ENCODE measurements around the gene CLEC11A.

CLEC11A gene

GRCh38 chr19:50686310-50687032 lies 36.7 kb upstream of the CLEC11A start:
- POLR2A ChIA-PET = no interaction called here
- no peak for TF ChIP-seq L3MBTL2 (conservative IDR thresholded peaks at IDR 0.05)
- no peak for TF ChIP-seq ZNF384 (IDR thresholded peaks at IDR 0.05)
- TF ChIP-seq ARNT (IDR thresholded peaks at IDR 0.05) = no peak
- no peak for TF ChIP-seq SP1 (IDR thresholded peaks at IDR 0.05)
- TF ChIP-seq HDGF (IDR thresholded peaks at IDR 0.05; ENCODE audit: borderline replicate concordance) = no peak
- CTCF ChIA-PET = no interaction called here
- DNase-seq (ENCODE audit: extremely low spot score) = no peak

DNA sequence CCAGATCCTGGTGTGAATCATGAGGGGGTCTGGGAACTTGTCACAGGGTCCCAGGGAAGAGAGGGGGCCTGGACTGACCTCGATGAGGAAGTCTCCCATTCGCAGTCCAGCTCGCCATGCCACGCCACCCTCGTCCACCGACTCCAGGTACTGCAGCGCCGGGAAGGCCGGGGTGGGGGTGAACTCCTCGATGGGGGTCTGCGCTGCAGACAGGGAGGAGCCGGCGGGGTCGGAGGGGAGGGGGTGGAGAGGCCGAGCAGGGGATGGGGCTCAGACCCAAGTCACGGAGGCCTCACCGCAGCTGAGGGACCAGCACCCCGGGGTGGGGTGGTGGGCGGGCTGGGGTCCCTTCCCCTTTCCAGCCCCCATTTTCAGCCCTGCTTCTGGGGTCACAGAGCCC lies 34.4 kb upstream of the CLEC11A start:
- ChIA-PET CTCF (no interaction called here), POLR2A (no interaction called here)
- TF ChIP-seq ZNF384 (IDR thresholded peaks at IDR 0.05) (no peak), L3MBTL2 (conservative IDR thresholded peaks at IDR 0.05) (no peak), SUZ12 (IDR thresholded peaks at IDR 0.05) (no peak), LEF1 (IDR thresholded peaks at IDR 0.05; ENCODE audit: borderline replicate concordance) (no peak), BHLHE40 (IDR thresholded peaks at IDR 0.05; ENCODE audit: borderline replicate concordance) (no peak), HDGF (IDR thresholded peaks at IDR 0.05; ENCODE audit: borderline replicate concordance) (no peak), CTBP1 (IDR thresholded peaks at IDR 0.05; ENCODE audit: borderline replicate concordance) (no peak), ARNT (IDR thresholded peaks at IDR 0.05) (no peak), FOXM1 (IDR thresholded peaks at IDR 0.05; ENCODE audit: borderline replicate concordance) (no peak), TARDBP (IDR thresholded peaks at IDR 0.05) (no peak), SP1 (IDR thresholded peaks at IDR 0.05) (no peak)
- TF ChIP-seq, protein P1, sequence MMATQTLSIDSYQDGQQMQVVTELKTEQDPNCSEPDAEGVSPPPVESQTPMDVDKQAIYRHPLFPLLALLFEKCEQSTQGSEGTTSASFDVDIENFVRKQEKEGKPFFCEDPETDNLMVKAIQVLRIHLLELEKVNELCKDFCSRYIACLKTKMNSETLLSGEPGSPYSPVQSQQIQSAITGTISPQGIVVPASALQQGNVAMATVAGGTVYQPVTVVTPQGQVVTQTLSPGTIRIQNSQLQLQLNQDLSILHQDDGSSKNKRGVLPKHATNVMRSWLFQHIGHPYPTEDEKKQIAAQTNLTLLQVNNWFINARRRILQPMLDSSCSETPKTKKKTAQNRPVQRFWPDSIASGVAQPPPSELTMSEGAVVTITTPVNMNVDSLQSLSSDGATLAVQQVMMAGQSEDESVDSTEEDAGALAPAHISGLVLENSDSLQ (IDR thresholded peaks at IDR 0.05) = no peak
- no peak for DNase-seq (ENCODE audit: extremely low spot score)

- POLR2A ChIA-PET = no interaction called here
- no peak for DNase-seq (ENCODE audit: extremely low spot score)
- no peak for TF ChIP-seq TARDBP (IDR thresholded peaks at IDR 0.05)
- TF ChIP-seq FOXM1 (IDR thresholded peaks at IDR 0.05; ENCODE audit: borderline replicate concordance) = no peak
- CTCF ChIA-PET = no interaction called here
Observed at GRCh38 chr19:50690439-50690838, 32.7 kb upstream of the CLEC11A start.

DNA sequence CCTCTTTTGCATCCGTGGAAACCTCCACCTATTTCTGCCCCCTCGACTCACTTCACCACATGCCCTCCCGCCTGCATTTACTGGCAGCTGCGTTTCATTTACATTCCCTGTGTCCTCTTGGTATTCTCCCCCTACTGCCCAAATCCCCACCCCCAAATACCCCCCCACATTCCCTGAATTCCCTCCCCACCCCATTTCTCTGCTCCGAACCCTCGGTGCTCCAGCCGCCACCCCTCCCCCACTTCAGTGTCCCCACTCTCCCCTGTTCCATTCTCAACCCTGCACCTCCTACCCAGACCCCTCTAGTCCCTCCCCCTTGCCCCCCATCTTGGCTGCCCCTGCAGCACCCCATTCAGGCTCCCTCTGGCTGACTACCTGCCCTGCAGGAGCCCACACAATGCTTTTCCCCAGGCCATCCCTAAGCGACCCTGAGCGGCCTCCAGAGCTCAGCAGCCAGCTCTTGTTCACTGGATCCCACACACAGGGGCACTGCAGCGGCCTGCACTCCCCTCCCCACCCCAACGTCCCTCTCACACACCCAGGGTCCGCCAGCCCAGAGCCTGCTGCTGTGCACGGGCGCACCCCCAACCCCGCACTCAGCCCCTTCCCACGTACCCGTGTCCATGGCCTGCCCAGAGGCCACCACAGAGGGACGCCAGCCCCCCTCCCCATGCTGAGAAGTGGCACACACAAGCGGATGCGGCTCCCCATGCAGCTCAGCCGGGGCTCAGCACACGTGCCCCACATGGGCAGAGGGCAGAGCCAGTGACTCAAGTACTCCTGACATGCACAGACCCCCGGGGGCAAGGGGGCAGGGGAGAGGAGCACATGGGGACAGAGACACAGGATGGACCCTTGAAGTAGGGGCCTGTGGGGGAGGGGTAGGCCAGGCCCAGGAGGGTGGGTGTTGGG lies 29.8 kb upstream of the CLEC11A start:
- TF ChIP-seq FOXM1 (IDR thresholded peaks at IDR 0.05; ENCODE audit: borderline replicate concordance) (no peak), BHLHE40 (IDR thresholded peaks at IDR 0.05; ENCODE audit: borderline replicate concordance) (no peak), FOXA1 (IDR thresholded peaks at IDR 0.05) (no peak), ZNF384 (IDR thresholded peaks at IDR 0.05) (no peak), SP1 (IDR thresholded peaks at IDR 0.05) (no peak), SUZ12 (IDR thresholded peaks at IDR 0.05) (no peak), NFRKB (IDR thresholded peaks at IDR 0.05) (no peak), FOXK2 (IDR thresholded peaks at IDR 0.05) (no peak), HDGF (IDR thresholded peaks at IDR 0.05; ENCODE audit: borderline replicate concordance) (no peak), ELF4 (IDR thresholded peaks at IDR 0.05) (no peak), TARDBP (IDR thresholded peaks at IDR 0.05) (no peak)
- TF ChIP-seq, protein P1 (IDR thresholded peaks at IDR 0.05) = no peak
- CTCF ChIA-PET = no interaction called here
- no peak for DNase-seq (ENCODE audit: extremely low spot score)
- POLR2A ChIA-PET = no interaction called here

GRCh38 chr19:50694815-50695145 lies 28.4 kb upstream of the CLEC11A start:
- ChIA-PET POLR2A (no interaction called here), CTCF (no interaction called here)
- TF ChIP-seq ELF4 (IDR thresholded peaks at IDR 0.05) (no peak), ARNT (IDR thresholded peaks at IDR 0.05) (no peak), BHLHE40 (IDR thresholded peaks at IDR 0.05; ENCODE audit: borderline replicate concordance) (no peak), TARDBP (IDR thresholded peaks at IDR 0.05) (no peak), NFRKB (IDR thresholded peaks at IDR 0.05) (no peak), HDGF (IDR thresholded peaks at IDR 0.05; ENCODE audit: borderline replicate concordance) (no peak)
- DNase-seq (ENCODE audit: extremely low spot score) = no peak

DNA sequence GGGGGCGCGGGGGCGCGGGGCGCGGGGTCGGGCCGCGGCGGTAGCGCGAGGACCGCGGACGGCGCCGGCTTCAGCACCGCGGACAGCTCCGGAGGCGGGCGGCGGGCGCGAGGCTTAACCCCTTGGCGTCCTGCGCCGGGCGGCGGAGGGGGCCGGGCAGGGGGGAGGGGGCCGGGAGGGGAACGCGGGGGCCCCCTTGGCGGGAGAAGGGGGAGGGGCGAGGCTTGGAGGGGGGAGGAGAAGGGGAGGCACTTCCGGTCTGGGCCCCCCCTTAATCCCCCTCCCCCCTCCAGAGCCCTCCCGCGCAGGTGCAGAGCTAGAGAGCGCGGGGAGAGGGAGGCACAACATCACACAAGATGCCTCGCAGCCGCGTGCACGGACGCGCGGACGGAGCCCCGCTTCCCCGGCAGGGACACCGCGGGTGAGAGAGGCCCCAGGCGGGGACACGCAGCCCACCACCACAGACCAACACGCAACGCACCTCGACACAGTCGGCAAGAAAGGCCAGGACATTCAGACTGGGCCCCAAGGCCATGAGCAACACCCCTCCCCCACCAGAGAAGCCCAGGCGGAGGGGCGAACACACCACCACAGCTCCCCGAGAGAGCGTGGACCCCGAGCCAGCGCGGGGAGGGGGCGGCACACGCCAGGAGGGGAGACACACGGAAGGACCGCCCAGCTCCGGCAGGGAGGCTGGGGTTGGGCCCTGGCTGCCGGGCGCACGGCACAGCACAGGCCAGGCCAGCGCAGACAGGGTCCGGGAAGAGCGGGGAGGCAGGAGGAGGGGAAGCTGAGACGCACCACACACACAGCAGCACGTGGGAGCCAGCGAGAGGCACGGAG lies 27.7 kb upstream of the CLEC11A start:
- no peak for TF ChIP-seq CTBP1 (IDR thresholded peaks at IDR 0.05; ENCODE audit: borderline replicate concordance)
- TF ChIP-seq LEF1 (IDR thresholded peaks at IDR 0.05; ENCODE audit: borderline replicate concordance) = no peak
- no peak for TF ChIP-seq FOXK2 (IDR thresholded peaks at IDR 0.05)
- no peak for TF ChIP-seq ZNF384 (IDR thresholded peaks at IDR 0.05)
- no peak for TF ChIP-seq ELF4 (IDR thresholded peaks at IDR 0.05)
- no peak for TF ChIP-seq TARDBP (IDR thresholded peaks at IDR 0.05)
- TF ChIP-seq SP1 (IDR thresholded peaks at IDR 0.05) = no peak
- no peak for TF ChIP-seq BHLHE40 (IDR thresholded peaks at IDR 0.05; ENCODE audit: borderline replicate concordance)
- no peak for TF ChIP-seq FOXA1 (IDR thresholded peaks at IDR 0.05)
- no peak for TF ChIP-seq FOXM1 (IDR thresholded peaks at IDR 0.05; ENCODE audit: borderline replicate concordance)
- no peak for TF ChIP-seq NFRKB (IDR thresholded peaks at IDR 0.05)
- TF ChIP-seq, protein P1 (IDR thresholded peaks at IDR 0.05) = no peak
- TF ChIP-seq HDGF (IDR thresholded peaks at IDR 0.05; ENCODE audit: borderline replicate concordance) = no peak
- no peak for TF ChIP-seq ARNT (IDR thresholded peaks at IDR 0.05)
- POLR2A ChIA-PET = no interaction called here
- DNase-seq (ENCODE audit: extremely low spot score) = peak; percentile 75
- CTCF ChIA-PET = no interaction called here

Data from HEK293T (cell line).